Fibroblast of mammary gland (primary cell): ENCODE results near the gene CDK5RAP2.

Experiments used
- DNase-seq: peaks from one replicate; pipeline ENCODE4 v3.0.0-alpha.2; 2010; ENCODE audit warnings: low read depth
- H3K4me3 ChIP-seq: 2 replicates; pipeline ENCODE4 v1.5.1; 2011; ENCODE audit warnings: low read depth, mild to moderate bottlenecking, low read length, moderate library complexity; ENCODE audit not compliant: control insufficient read depth
- TF ChIP-seq, protein P1 (sequence below): conservative IDR thresholded peaks from 2 replicates; pipeline ENCODE4 v1.5.1; 2011; ENCODE audit warnings: low read depth, low read length, inconsistent platforms; ENCODE audit not compliant: control insufficient read depth, insufficient read depth

Gene CDK5RAP2

DNA sequence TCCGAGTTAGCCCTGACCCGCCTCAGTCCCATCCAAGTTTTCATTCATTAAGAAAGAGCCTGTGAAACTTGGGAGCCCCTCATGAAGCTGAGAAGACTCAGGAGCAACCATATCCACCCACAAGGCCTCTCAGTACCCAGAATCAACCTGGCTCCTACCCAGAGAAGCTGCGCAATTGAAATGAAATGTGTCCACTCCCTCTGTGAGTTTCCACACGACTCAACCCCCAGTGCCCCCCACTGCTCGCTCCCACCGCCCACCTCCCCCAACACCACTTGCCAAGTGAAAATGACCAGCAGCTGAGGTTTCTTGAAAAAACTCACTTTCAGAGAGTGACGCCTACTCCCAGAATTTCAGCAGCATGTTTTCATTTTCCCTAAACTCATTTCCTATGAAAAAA is 104.6 kb downstream of the CDK5RAP2 start:
- peak; percentile 93 for DNase-seq
- TF ChIP-seq, protein P1, sequence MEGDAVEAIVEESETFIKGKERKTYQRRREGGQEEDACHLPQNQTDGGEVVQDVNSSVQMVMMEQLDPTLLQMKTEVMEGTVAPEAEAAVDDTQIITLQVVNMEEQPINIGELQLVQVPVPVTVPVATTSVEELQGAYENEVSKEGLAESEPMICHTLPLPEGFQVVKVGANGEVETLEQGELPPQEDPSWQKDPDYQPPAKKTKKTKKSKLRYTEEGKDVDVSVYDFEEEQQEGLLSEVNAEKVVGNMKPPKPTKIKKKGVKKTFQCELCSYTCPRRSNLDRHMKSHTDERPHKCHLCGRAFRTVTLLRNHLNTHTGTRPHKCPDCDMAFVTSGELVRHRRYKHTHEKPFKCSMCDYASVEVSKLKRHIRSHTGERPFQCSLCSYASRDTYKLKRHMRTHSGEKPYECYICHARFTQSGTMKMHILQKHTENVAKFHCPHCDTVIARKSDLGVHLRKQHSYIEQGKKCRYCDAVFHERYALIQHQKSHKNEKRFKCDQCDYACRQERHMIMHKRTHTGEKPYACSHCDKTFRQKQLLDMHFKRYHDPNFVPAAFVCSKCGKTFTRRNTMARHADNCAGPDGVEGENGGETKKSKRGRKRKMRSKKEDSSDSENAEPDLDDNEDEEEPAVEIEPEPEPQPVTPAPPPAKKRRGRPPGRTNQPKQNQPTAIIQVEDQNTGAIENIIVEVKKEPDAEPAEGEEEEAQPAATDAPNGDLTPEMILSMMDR = no peak
- H3K4me3 ChIP-seq = peak overlapping the region; percentile 32

DNA sequence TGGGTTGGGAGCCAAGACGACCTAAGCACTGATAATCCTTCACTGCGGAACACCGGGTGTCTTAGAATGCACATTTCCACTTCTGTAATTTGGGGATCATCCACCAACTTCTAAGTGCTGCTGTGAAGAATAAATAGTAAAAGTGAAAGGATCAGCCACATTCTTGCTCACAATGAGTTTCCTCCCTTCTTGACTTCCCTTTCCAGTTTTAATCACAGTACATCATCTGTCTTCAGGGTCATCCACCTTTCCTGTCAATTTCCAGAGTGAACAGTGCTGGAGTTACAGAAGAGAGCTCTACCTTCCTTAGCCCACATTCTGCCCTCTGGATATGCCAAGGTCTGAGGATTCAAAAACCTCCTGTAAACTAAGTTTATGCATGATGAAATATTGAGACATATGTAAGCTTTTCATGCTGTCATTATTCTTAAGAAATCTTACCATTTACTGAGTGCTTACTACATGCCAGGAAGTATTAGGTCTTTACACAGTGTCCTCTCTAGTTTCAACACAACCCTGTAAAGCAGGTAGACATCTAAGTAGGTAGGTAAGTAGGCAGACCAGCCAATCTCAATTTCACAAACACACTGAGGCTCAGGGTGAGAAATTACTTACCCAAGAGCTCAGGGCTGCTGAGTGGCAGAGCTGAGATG is 105.2 kb downstream of the CDK5RAP2 start:
- H3K4me3 ChIP-seq = peak overlapping the region; percentile 32
- DNase-seq = peak; percentile 34
- TF ChIP-seq, protein P1 = no peak

DNA sequence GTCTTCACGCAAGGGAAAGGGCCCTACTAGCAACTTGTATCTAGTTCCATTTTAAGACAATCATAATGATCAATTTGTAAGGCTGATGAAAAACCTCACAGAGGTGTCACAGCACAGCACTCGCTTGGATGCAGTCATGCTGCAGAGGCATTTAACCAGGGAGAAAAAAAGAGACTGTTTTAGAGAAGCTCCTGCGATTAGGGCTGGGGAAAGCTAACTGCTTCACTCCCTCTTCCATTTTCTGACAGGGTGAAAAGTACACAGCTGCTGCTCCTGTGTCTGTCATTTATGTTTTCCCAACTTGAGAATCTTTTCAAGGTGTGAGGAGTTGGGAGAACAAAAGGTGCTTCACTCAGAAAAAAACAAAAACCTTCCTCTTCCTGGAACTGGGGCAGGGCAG is 106.4 kb downstream of the CDK5RAP2 start:
- no peak overlapping the region for H3K4me3 ChIP-seq
- no peak for DNase-seq
- TF ChIP-seq, protein P1 = no peak

DNA sequence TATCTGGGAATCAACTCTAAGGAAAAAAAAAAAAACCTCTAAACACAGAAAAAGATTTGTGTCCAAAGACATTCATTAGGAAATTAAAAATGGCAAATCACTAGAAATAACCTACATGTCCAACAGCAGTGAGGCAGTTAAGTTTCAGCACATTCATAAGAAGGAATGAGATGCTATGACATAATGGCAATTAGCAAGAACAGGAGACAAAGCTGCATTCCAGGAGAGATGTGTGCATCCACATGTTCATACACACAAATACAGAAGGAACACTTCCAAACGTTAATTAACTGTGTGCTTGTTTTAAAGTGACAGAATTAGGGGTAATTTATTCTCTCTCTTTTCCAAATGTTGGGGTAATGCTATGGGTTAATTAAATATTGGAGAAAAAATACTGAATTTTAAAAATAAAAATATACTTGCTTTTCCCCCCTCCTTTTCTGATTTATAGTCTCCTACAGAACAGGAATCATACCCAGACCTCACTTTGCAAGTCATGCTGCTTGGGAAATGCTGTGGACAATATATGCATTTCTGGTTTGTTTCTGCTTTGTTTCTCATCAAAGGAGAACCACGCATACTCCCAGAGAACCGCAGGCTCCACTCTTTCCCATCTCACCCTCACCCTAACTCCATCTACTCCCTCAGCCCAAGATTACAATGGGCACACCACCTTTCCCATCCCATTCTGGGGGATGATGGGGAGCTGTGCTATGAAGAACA is 114.1 kb downstream of the CDK5RAP2 start:
- no peak for DNase-seq
- TF ChIP-seq, protein P1 = no peak
- no peak overlapping the region for H3K4me3 ChIP-seq

DNA sequence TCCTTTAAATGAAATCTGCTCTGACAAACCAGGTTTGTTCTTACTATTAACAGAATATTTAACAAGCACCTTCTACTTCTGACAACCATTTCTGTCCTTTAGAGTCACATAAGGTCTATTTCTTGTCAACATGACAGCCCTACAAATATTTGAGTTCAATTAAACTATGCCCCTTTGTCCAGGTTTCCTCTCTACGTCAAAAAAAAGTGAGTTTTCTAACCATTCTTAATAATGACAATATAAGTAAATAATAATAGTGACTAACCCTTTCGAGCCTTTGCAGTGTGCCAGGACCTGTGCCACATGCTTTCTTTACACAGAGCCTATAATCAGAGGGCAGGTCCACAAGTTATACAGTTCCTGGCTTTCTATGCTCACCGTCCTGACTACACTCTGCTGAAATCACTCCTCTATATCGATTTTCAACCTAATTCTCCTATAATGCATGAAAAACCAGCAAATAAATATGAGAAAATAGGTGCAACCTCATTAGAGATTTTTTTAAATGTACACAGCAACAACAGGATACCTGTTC is 115.0 kb downstream of the CDK5RAP2 start:
- TF ChIP-seq, protein P1 = no peak
- no peak for DNase-seq
- no peak overlapping the region for H3K4me3 ChIP-seq

DNA sequence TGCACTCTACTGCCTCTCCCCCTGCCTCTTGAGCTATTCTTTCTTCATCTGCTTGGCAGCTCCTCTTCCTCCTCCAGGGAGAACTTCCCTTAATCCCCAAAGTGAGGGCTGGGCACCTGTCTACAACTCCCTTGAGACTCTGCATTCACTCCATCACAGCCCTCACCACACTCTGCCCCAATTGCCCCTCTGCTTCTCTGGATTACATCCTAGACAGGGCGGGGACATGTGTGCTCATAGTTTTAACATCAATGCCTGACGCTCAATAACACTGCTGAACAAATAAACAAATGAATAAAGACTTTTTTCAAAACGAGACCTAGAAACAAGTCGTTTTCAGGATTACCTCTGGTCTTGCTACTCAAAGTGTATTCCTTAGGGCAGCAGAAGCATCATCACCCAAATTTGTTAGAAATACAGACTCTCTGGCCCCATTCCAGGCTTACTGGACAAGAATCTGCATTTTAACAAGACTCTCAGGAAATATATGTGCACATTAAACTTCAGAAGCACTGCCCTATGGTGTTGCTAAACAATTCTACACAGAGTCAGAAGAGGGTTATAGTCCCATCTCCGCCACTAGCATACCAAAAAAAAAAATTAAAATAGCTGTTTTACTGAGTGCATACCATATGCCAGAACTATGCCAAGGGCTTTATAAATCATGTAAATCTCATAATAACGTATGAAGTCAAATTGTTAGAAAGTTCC is 115.6 kb downstream of the CDK5RAP2 start:
- DNase-seq = peak; percentile 33
- TF ChIP-seq, protein P1 = no peak
- H3K4me3 ChIP-seq = no peak overlapping the region
